ENCODE measurements around the gene SRSF2.

DNA sequence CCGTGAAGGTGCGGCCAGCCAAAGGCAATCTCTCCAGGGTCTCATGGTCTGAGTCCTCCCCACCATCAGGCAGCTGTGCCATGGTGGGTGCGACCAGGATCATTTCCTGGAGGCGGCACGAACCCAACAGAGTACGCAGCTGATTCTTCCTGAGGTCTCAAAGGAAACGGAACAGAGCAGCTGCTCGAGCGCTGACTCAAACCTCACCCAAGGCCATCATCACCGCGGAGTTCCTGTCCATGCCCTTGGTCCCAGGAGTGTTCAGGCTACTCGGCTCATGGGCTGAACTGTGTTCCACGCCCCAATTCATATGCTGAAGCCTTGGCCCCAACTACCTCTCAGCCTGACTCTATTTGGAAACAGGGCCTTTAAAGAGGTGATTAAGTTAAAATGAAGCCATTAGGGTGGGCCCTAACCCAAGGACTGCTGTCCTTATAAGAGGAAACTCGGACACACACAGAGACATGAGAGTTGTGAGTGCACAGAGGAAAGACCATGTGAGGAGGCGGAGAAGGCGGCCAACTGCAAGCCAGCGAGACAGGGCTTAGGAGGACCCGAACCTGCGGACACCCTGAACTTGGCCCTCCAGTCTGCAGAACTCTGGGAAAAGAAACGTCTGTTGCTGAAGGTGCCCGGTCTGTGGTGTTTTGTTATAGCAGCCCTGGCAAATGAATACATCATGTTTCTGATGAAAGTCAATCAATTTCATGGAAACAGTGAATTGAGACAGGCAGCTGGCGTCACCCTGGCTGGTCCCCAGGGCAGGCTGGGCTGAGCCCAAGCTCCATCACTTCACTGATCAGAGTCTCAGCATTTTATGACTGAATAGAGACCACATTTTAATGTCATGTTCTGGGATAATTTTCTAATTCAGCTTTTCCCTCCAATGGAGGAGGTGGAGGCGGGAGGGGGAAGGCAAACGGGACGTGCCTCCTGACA, 40.1 kb downstream of the SRSF2 start:
- TF ChIP-seq, protein P1, sequence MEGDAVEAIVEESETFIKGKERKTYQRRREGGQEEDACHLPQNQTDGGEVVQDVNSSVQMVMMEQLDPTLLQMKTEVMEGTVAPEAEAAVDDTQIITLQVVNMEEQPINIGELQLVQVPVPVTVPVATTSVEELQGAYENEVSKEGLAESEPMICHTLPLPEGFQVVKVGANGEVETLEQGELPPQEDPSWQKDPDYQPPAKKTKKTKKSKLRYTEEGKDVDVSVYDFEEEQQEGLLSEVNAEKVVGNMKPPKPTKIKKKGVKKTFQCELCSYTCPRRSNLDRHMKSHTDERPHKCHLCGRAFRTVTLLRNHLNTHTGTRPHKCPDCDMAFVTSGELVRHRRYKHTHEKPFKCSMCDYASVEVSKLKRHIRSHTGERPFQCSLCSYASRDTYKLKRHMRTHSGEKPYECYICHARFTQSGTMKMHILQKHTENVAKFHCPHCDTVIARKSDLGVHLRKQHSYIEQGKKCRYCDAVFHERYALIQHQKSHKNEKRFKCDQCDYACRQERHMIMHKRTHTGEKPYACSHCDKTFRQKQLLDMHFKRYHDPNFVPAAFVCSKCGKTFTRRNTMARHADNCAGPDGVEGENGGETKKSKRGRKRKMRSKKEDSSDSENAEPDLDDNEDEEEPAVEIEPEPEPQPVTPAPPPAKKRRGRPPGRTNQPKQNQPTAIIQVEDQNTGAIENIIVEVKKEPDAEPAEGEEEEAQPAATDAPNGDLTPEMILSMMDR (IDR thresholded peaks at IDR 0.05): no peak
- TF ChIP-seq POLR2A (IDR thresholded peaks at IDR 0.05): no peak

Measured in stomach (tissue), 4 donors.